NB4 (cell line): ENCODE measurements around the gene FOXL3.

Experiments
- CTCF ChIP-seq: IDR thresholded peaks from one replicate; pipeline ENCODE4 v1.5.1; 2012; ENCODE audit warnings: low read depth, low read length
- MAX ChIP-seq: IDR thresholded peaks from 2 replicates; pipeline ENCODE4 v1.6.1; 2011; ENCODE audit warnings: low read depth, low read length
- MYC ChIP-seq: IDR thresholded peaks from 2 replicates; pipeline ENCODE4 v1.6.1; 2011; ENCODE audit warnings: low read depth, low read length
- POLR2A ChIP-seq: IDR thresholded peaks from 2 replicates; pipeline ENCODE4 v1.6.1; 2011; ENCODE audit warnings: mild to moderate bottlenecking; ENCODE audit not compliant: insufficient read length; ENCODE audit errors: extremely low read depth

GRCh38 chr7:303884-304573 lies 14.1 kb downstream of the FOXL3 start:
- no peak for TF ChIP-seq CTCF
- TF ChIP-seq MAX, result no peak
- TF ChIP-seq MYC, result no peak
- no peak for TF ChIP-seq POLR2A
